GM12891 (cell line): ENCODE results near the gene MRPS17.

Source experiments
- DNase-seq: peaks from one replicate; pipeline ENCODE4 v3.0.0; 2011; ENCODE audit warnings: low spot score; ENCODE audit not compliant: insufficient read length
- FAIRE-seq: peaks from 2 replicates; lab custom pipeline; 2011; peaks lifted over from hg19 to GRCh38; lab: Jason Lieb, UNC
- PAX5 ChIP-seq: IDR thresholded peaks from 2 replicates; pipeline ENCODE4 v1.6.1; 2011; ENCODE audit warnings: low read length, moderate library complexity, mild to moderate bottlenecking; ENCODE audit not compliant: insufficient read depth, severe bottlenecking
- POLR2A ChIP-seq: IDR thresholded peaks from 2 replicates; pipeline ENCODE4 v1.6.1; 2011; ENCODE audit warnings: low read depth, low read length, control low read depth
- POLR2AphosphoS5 ChIP-seq: IDR thresholded peaks from 2 replicates; pipeline ENCODE4 v1.6.1; 2011; ENCODE audit warnings: low read depth, low read length, control low read depth
- POU2F2 ChIP-seq: IDR thresholded peaks from 2 replicates; pipeline ENCODE4 v1.6.1; 2011; ENCODE audit warnings: low read depth, mild to moderate bottlenecking, control low read depth, low read length, moderate library complexity
- SPI1 ChIP-seq: IDR thresholded peaks from 2 replicates; pipeline ENCODE4 v1.6.1; 2011; ENCODE audit warnings: low read depth, low read length, control low read depth
- TAF1 ChIP-seq: IDR thresholded peaks from 2 replicates; pipeline ENCODE4 v1.6.1; 2011; ENCODE audit warnings: low read depth, low read length, control low read depth

MRPS17 gene

GRCh38 chr7:55970978-55971377, 19.3 kb downstream of the MRPS17 start:
- no peak for FAIRE-seq
- TF ChIP-seq TAF1 (no peak), POU2F2 (no peak), PAX5 (no peak), SPI1 (no peak), POLR2AphosphoS5 (no peak), POLR2A (no peak)
- no peak for DNase-seq

GRCh38 chr7:55973747-55974250, 22.1 kb downstream of the MRPS17 start:
- FAIRE-seq, result no peak
- no peak for DNase-seq
- TF ChIP-seq POLR2AphosphoS5 (no peak), PAX5 (no peak), SPI1 (no peak), POLR2A (no peak), TAF1 (no peak), POU2F2 (no peak)

GRCh38 chr7:55975988-55976633, 24.4 kb downstream of the MRPS17 start:
- TF ChIP-seq POLR2AphosphoS5 (no peak), TAF1 (no peak), PAX5 (no peak), POLR2A (no peak), SPI1 (no peak), POU2F2 (no peak)
- FAIRE-seq, result no peak
- no peak for DNase-seq

GRCh38 chr7:55977831-55978230, 26.2 kb downstream of the MRPS17 start:
- no peak for DNase-seq
- TF ChIP-seq POLR2A, result no peak
- no peak for TF ChIP-seq PAX5
- no peak for TF ChIP-seq TAF1
- TF ChIP-seq POU2F2, result no peak
- TF ChIP-seq SPI1, result no peak
- no peak for TF ChIP-seq POLR2AphosphoS5
- FAIRE-seq, result no peak

- FAIRE-seq (no peak), DNase-seq (no peak)
- TF ChIP-seq POLR2AphosphoS5 (no peak), PAX5 (no peak), SPI1 (no peak), TAF1 (no peak), POU2F2 (no peak), POLR2A (no peak)
Measured at GRCh38 chr7:55980266-55980665, 28.6 kb downstream of the MRPS17 start.

- FAIRE-seq, result no peak
- no peak for TF ChIP-seq TAF1
- TF ChIP-seq PAX5, result no peak
- no peak for TF ChIP-seq POLR2AphosphoS5
Measured at GRCh38 chr7:55983537-55983936, 31.9 kb downstream of the MRPS17 start.

GRCh38 chr7:55992346-55992745, 40.7 kb downstream of the MRPS17 start:
- no peak for TF ChIP-seq SPI1
- TF ChIP-seq TAF1, result no peak
- TF ChIP-seq POLR2A, result no peak
- no peak for TF ChIP-seq PAX5
- no peak for TF ChIP-seq POU2F2
- TF ChIP-seq POLR2AphosphoS5, result no peak
- FAIRE-seq (no peak), DNase-seq (no peak)

More at GRCh38 chr7:55983537-55983936, 31.9 kb downstream of the MRPS17 start:
- DNase-seq, result no peak

- no peak for TF ChIP-seq PAX5
- no peak for FAIRE-seq
- no peak for DNase-seq
Measured at GRCh38 chr7:55996856-55997500, 45.3 kb downstream of the MRPS17 start.

GRCh38 chr7:56003749-56004148, 52.1 kb downstream of the MRPS17 start:
- no peak for FAIRE-seq
- no peak for DNase-seq

More at GRCh38 chr7:56003749-56004148, 52.1 kb downstream of the MRPS17 start:
- TF ChIP-seq SPI1 (no peak), POLR2A (no peak), POLR2AphosphoS5 (no peak), TAF1 (no peak), POU2F2 (no peak), PAX5 (no peak)
